Endodermal cell (in vitro differentiated cells): ENCODE measurements around the gene ARHGAP10. TPM values are rescaled to one million over a fixed set of nuclear protein-coding genes. Genes with fewer than 3 reads are reported as not detected.

ENCODE experiments used
- DNase-seq: peaks from one replicate; pipeline ENCODE4 v3.0.0-alpha.2; 2017
- H3K27ac ChIP-seq: 2 replicates; pipeline ENCODE4 v1.5.1; 2013; ENCODE audit warnings: mild to moderate bottlenecking, low read depth, low read length, moderate library complexity
- H3K27me3 ChIP-seq: 2 replicates; pipeline ENCODE4 v1.6.1; 2013; ENCODE audit warnings: mild to moderate bottlenecking, low read length, moderate library complexity; ENCODE audit not compliant: insufficient read depth, control insufficient read depth, poor library complexity, severe bottlenecking
- H3K36me3 ChIP-seq: 2 replicates; pipeline ENCODE4 v1.7.0; 2013; ENCODE audit warnings: mild to moderate bottlenecking, low read length, moderate library complexity; ENCODE audit not compliant: control insufficient read depth, insufficient read depth
- H3K4me1 ChIP-seq: one replicate; pipeline ENCODE4 v1.7.0; 2013; ENCODE audit warnings: low read length; ENCODE audit not compliant: control insufficient read depth, insufficient read depth
- H3K4me3 ChIP-seq: 2 replicates; pipeline ENCODE4 v1.5.1; 2013; ENCODE audit warnings: mild to moderate bottlenecking, low read length, moderate library complexity
- H3K9ac ChIP-seq: 2 replicates; pipeline ENCODE4 v1.6.1; 2013; ENCODE audit warnings: mild to moderate bottlenecking, low read length, moderate library complexity; ENCODE audit not compliant: poor library complexity, severe bottlenecking; ENCODE audit errors: extremely low read depth
- H3K9me3 ChIP-seq: 2 replicates; pipeline ENCODE4 v1.6.1; 2013; ENCODE audit warnings: mild to moderate bottlenecking, low read length, moderate library complexity; ENCODE audit not compliant: control insufficient read depth
- H3K27ac Mint-ChIP-seq: 2 replicates; pipeline ENCODE4 v1.8.0; 2020; ENCODE audit warnings: mixed read lengths
- H3K27me3 Mint-ChIP-seq: 2 replicates; pipeline ENCODE4 v1.8.0; 2021; ENCODE audit warnings: mild to moderate bottlenecking, mixed read lengths; ENCODE audit not compliant: insufficient read depth
- H3K36me3 Mint-ChIP-seq: 2 replicates; pipeline ENCODE4 v1.8.0; 2020; ENCODE audit warnings: low read depth, mixed read lengths
- H3K4me1 Mint-ChIP-seq: 2 replicates; pipeline ENCODE4 v1.8.0; 2020; ENCODE audit warnings: mixed read lengths
- H3K4me3 Mint-ChIP-seq: 2 replicates; pipeline ENCODE4 v1.8.0; 2020; ENCODE audit warnings: mild to moderate bottlenecking, moderate library complexity, mixed read lengths
- H3K9me3 Mint-ChIP-seq: 2 replicates; pipeline ENCODE4 v1.8.0; 2020; ENCODE audit warnings: mild to moderate bottlenecking, mixed read lengths
- WGBS, 2 experiments: methylation state at CpG; one replicate each; pipeline versions ENCODE4 v1.1.5 to v1.1.7; 2013; ENCODE audit warnings: missing lambda C conversion rate in 2 of 2, mixed read lengths in 1 of 2; ENCODE audit not compliant: insufficient coverage in 1 of 2, insufficient read length in 1 of 2; 5-methylcytosine and 5-hydroxymethylcytosine counted together
- total RNA-seq, 2 donors: library from RNA; stranded (reverse); fragmentation: NEBNext Ultra II Directional in 1 of 2; extraction: Animal tissue kit (Norgen Biotek cat#: 25700) in 1 of 2; gene quantifications; 2 replicates in 1 of 2; 3 replicates in 1 of 2; pipeline ENCODE4 v1.2.1, GENCODE V29; 2021
- TF ChIP-seq, protein P1 (sequence below): fragments of 200-600 bp; sonication (generic); conservative IDR thresholded peaks from 2 replicates; pipeline ENCODE4 v1.5.0; 2021; ENCODE audit warnings: antibody characterized with exemption, mild to moderate bottlenecking

ARHGAP10 gene
- total RNA-seq, 2 donors from 2014 or later = 9.1 to 11.8 TPM

DNA sequence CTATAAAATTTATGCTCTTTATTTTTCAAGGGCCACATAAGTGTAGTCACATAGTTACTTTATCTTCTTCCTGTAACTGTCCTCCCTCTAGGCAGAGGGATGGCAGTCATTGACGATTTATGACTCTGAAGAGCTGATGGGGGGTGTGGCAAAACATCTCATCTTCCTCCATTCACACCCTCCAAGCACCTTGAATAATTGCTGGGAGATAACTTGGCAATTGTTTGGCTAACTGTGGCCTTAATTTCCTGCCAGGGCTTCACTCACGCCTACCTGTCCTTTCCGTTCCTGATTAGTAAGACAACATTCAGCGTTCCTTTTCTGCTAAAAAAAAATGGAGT, 329.2 kb downstream of the ARHGAP10 start:
- Mint-ChIP-seq H3K9me3 (no peaks in the 10 kb centered on the region), H3K4me1 (peaks cover 37% of the 10 kb centered on the region), H3K36me3 (peaks cover 4% of the 10 kb centered on the region), H3K27ac (no peak overlapping the region), H3K4me3 (no peak overlapping the region), H3K27me3 (no peaks in the 10 kb centered on the region)
- Histone ChIP-seq H3K4me3 (no peak overlapping the region), H3K36me3 (peaks cover 7% of the 10 kb centered on the region), H3K27ac (no peak overlapping the region), H3K9me3 (no peaks in the 10 kb centered on the region), H3K4me1 (peaks cover 3% of the 10 kb centered on the region), H3K27me3 (no peaks in the 10 kb centered on the region), H3K9ac (no peak overlapping the region)
- TF ChIP-seq, protein P1, sequence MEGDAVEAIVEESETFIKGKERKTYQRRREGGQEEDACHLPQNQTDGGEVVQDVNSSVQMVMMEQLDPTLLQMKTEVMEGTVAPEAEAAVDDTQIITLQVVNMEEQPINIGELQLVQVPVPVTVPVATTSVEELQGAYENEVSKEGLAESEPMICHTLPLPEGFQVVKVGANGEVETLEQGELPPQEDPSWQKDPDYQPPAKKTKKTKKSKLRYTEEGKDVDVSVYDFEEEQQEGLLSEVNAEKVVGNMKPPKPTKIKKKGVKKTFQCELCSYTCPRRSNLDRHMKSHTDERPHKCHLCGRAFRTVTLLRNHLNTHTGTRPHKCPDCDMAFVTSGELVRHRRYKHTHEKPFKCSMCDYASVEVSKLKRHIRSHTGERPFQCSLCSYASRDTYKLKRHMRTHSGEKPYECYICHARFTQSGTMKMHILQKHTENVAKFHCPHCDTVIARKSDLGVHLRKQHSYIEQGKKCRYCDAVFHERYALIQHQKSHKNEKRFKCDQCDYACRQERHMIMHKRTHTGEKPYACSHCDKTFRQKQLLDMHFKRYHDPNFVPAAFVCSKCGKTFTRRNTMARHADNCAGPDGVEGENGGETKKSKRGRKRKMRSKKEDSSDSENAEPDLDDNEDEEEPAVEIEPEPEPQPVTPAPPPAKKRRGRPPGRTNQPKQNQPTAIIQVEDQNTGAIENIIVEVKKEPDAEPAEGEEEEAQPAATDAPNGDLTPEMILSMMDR = no peak
- no peak for DNase-seq
- WGBS, 2 experiments = 53 to 65% methylated on average over 2 to 4 of the region's 4 CpGs

DNA sequence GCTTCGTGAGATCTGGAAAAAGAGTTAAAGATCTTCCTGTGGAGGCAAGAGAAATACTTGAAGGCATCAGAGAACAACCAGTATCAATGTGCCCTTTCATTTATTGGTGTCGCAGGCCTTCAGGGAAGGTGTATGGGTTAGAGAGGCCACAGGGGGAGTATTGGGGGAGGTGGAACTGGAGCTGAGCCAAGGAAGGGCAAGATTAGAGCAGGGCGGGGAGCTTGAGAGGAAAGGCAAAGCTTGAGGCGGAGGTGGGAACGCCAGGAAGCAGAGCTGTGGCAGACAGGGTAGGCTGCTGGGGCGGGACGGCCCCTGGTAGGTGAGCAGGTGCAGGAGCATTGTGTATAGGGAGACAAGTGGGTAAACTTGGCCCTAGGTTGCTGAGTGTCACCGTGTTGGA, 329.9 kb downstream of the ARHGAP10 start:
- WGBS, 2 experiments = 75 to 94% methylated on average over 5 to 8 of the region's 8 CpGs
- Histone ChIP-seq H3K4me3 (no peak overlapping the region), H3K9ac (no peak overlapping the region), H3K9me3 (no peaks in the 10 kb centered on the region), H3K36me3 (peaks cover 7% of the 10 kb centered on the region), H3K27ac (no peak overlapping the region), H3K4me1 (peaks cover 7% of the 10 kb centered on the region), H3K27me3 (no peaks in the 10 kb centered on the region)
- no peak overlapping the region for H3K4me3 Mint-ChIP-seq
- H3K36me3 Mint-ChIP-seq = peaks cover 4% of the 10 kb centered on the region
- no peaks in the 10 kb centered on the region for H3K9me3 Mint-ChIP-seq
- TF ChIP-seq, protein P1 = peak; percentile 52
- no peaks in the 10 kb centered on the region for H3K27me3 Mint-ChIP-seq
- peaks cover 43% of the 10 kb centered on the region for H3K4me1 Mint-ChIP-seq
- peak overlapping the region; percentile 6 for H3K27ac Mint-ChIP-seq
- DNase-seq = peak; percentile 62

DNA sequence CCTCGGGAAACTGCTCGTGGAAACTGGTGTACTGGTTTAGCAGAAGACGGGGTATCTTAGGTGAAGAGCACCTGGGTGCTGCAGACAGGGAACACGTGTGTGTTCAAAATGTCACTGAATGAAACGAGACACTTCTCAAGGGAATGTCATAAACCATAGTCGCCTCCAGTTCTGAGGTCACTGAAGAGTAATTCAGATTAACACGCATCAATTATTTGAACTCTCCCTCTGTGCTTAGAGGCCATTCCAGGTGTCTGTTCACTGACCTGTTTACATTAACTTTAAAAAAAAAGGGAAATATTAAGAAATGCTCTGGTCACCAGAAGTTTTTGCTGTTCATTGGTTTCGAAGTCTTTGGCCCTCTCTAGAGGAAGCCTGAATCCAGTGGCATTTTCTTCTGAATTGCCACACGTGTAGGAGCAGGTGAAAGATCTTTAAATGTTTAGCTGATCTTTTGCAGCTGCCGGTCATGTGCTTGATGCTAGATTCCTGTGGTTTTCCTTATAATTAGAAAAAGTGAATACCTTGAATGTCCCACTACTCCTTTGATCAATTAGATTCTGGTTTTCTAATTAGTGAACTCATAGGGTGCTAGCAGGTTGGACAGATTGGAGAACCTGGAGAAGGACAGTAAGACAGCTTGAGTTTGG, 330.5 kb downstream of the ARHGAP10 start:
- no peak overlapping the region for H3K9ac ChIP-seq
- peaks cover 4% of the 10 kb centered on the region for H3K36me3 Mint-ChIP-seq
- H3K9me3 ChIP-seq = no peaks in the 10 kb centered on the region
- WGBS, 2 experiments = 95 to 98% methylated on average over 10 of the region's 10 CpGs
- DNase-seq = no peak
- peaks cover 7% of the 10 kb centered on the region for H3K36me3 ChIP-seq
- TF ChIP-seq, protein P1 = no peak
- no peak overlapping the region for H3K27ac ChIP-seq
- no peaks in the 10 kb centered on the region for H3K27me3 Mint-ChIP-seq
- H3K27me3 ChIP-seq = no peaks in the 10 kb centered on the region
- H3K4me1 Mint-ChIP-seq = peaks cover 48% of the 10 kb centered on the region
- H3K9me3 Mint-ChIP-seq = no peaks in the 10 kb centered on the region
- H3K4me1 ChIP-seq = peaks cover 9% of the 10 kb centered on the region
- no peak overlapping the region for H3K27ac Mint-ChIP-seq
- H3K4me3 Mint-ChIP-seq = no peak overlapping the region
- no peak overlapping the region for H3K4me3 ChIP-seq
